Activated CD8-positive, alpha-beta T cell treated with anti-CD3 and anti-CD28 coated beads for 36 hours (primary cell): ENCODE results near the gene DRC7. TPM values are rescaled to one million over a fixed set of nuclear protein-coding genes. Genes with fewer than 3 reads are reported as not detected.

ENCODE experiments used
- ATAC-seq: fragments of 200-7000 bp; cut with Tn5 transposase; one replicate; pipeline ENCODE4 v1.10.0; 2021; ENCODE audit warnings: mild to moderate bottlenecking, moderate library complexity
- CTCF ChIA-PET: fragments of 350-600 bp; sonication (Branson Sonifier 250); formaldehyde crosslinking; loops from one replicate; lab custom pipeline; 2021; ENCODE audit warnings: antibody characterized with exemption; lab: Charles Lee
- POLR2A ChIA-PET: fragments of 350-600 bp; sonication (Branson Sonifier 250); formaldehyde crosslinking; loops from one replicate; lab custom pipeline; 2021; ENCODE audit warnings: antibody characterized with exemption; lab: Charles Lee
- DNase-seq: peaks from one replicate; pipeline ENCODE4 v3.0.0-alpha.2; 2020
- H3K27ac Mint-ChIP-seq: one replicate; pipeline ENCODE4 v1.8.0; 2021; ENCODE audit warnings: mild to moderate bottlenecking, mixed read lengths
- H3K27me3 Mint-ChIP-seq: one replicate; pipeline ENCODE4 v1.8.0; 2021; ENCODE audit warnings: mixed read lengths
- H3K36me3 Mint-ChIP-seq: one replicate; pipeline ENCODE4 v1.8.0; 2021; ENCODE audit warnings: low read depth, mixed read lengths
- H3K4me1 Mint-ChIP-seq: one replicate; pipeline ENCODE4 v1.8.0; 2021; ENCODE audit warnings: low read depth, mixed read lengths
- H3K4me3 Mint-ChIP-seq: one replicate; pipeline ENCODE4 v1.8.0; 2021; ENCODE audit warnings: mild to moderate bottlenecking, moderate library complexity, mixed read lengths
- H3K9me3 Mint-ChIP-seq: one replicate; pipeline ENCODE4 v1.8.0; 2021; ENCODE audit warnings: mixed read lengths
- CTCF ChIP-seq: fragments of 200-600 bp; IDR thresholded peaks from one replicate; pipeline ENCODE4 v1.8.0; 2022; ENCODE audit warnings: antibody characterized with exemption, mild to moderate bottlenecking
- intact Hi-C: fragments of 100-400 bp; cut with micrococcal nuclease; formaldehyde crosslinking; loops from one replicate; pipeline ENCODE4 v1.10.0; 2022
- total RNA-seq, 2 experiments: library from RNA; stranded (reverse); gene quantifications; one replicate each; pipeline ENCODE4 v1.2.3, GENCODE V29; 2021

Gene DRC7
- total RNA-seq, 2 experiments from 2014 or later, result 0.58 TPM; not detected in 1

- Mint-ChIP-seq H3K27me3 (no peaks in the 10 kb centered on the region), H3K4me3 (no peak overlapping the region), H3K9me3 (no peaks in the 10 kb centered on the region), H3K36me3 (peaks cover 7% of the 10 kb centered on the region), H3K4me1 (no peaks in the 10 kb centered on the region), H3K27ac (no peak overlapping the region)
- ChIA-PET CTCF (interaction anchor here (1.1 kb wide), 1 partner anchor 174 kb away, joined by 3 read pairs; no protein-coding TSS in a partner anchor), POLR2A (interaction anchor here (0.6 kb wide), 1 partner anchor 139 kb away, joined by 3 read pairs; no protein-coding TSS in a partner anchor)
- intact Hi-C loops, result no loop called here
- no peak for ATAC-seq
- no peak for TF ChIP-seq CTCF
- DNase-seq, result no peak
Measured at GRCh38 chr16:57750796-57751538, 56.4 kb downstream of the DRC7 start.

- CTCF ChIA-PET, result interaction anchor here (1.1 kb wide), 1 partner anchor 175 kb away, joined by 3 read pairs; no protein-coding TSS in a partner anchor
- POLR2A ChIA-PET, result interaction anchor here (0.6 kb wide), 1 partner anchor 140 kb away, joined by 3 read pairs; no protein-coding TSS in a partner anchor
- intact Hi-C loops, result no loop called here
- DNase-seq (no peak), ATAC-seq (no peak)
- no peak overlapping the region for H3K27ac Mint-ChIP-seq
- peaks cover 7% of the 10 kb centered on the region for H3K36me3 Mint-ChIP-seq
- H3K9me3 Mint-ChIP-seq, result no peaks in the 10 kb centered on the region
- H3K27me3 Mint-ChIP-seq, result no peaks in the 10 kb centered on the region
- no peak overlapping the region for H3K4me3 Mint-ChIP-seq
- H3K4me1 Mint-ChIP-seq, result no peaks in the 10 kb centered on the region
- TF ChIP-seq CTCF, result no peak
Measured at GRCh38 chr16:57751539-57752202, 57.1 kb downstream of the DRC7 start.

- no peaks in the 10 kb centered on the region for H3K9me3 Mint-ChIP-seq
- no peaks in the 10 kb centered on the region for H3K27me3 Mint-ChIP-seq
- no peaks in the 10 kb centered on the region for H3K4me1 Mint-ChIP-seq
- ChIA-PET CTCF (interaction anchor here (1.1 kb wide), 1 partner anchor 175 kb away, joined by 3 read pairs; no protein-coding TSS in a partner anchor), POLR2A (no interaction called here)
- H3K36me3 Mint-ChIP-seq, result peaks cover 7% of the 10 kb centered on the region
- no peak overlapping the region for H3K27ac Mint-ChIP-seq
- no peak overlapping the region for H3K4me3 Mint-ChIP-seq
- intact Hi-C loops, result no loop called here
- no peak for TF ChIP-seq CTCF
- ATAC-seq, result no peak
- DNase-seq, result no peak
Measured at GRCh38 chr16:57752203-57752580, 57.6 kb downstream of the DRC7 start.

- Mint-ChIP-seq H3K36me3 (peaks cover 7% of the 10 kb centered on the region), H3K9me3 (no peaks in the 10 kb centered on the region), H3K4me3 (no peak overlapping the region), H3K4me1 (no peaks in the 10 kb centered on the region), H3K27ac (no peak overlapping the region), H3K27me3 (no peaks in the 10 kb centered on the region)
- ChIA-PET POLR2A (no interaction called here), CTCF (no interaction called here)
- no peak for TF ChIP-seq CTCF
- no peak for ATAC-seq
- intact Hi-C loops, result no loop called here
- DNase-seq, result no peak
Measured at GRCh38 chr16:57752581-57753447, 58.2 kb downstream of the DRC7 start.
